Neuronal stem cell (in vitro differentiated cells): ENCODE results near the gene AP1S1.

ENCODE experiments used
- DNase-seq: peaks from one replicate; pipeline ENCODE4 v3.0.0-alpha.2; 2013; ENCODE audit warnings: low spot score
- H2AFZ ChIP-seq: one replicate; pipeline ENCODE4 v1.6.1; 2013; ENCODE audit warnings: mild to moderate bottlenecking, low read length, inconsistent platforms
- H2AK5ac ChIP-seq: 2 replicates; pipeline ENCODE4 v1.6.1; 2013; ENCODE audit warnings: low read depth, mild to moderate bottlenecking, inconsistent platforms, low read length, moderate library complexity, mixed read lengths
- H2BK120ac ChIP-seq: 2 replicates; pipeline ENCODE4 v1.6.1; 2013; ENCODE audit warnings: low read depth, mild to moderate bottlenecking, inconsistent platforms, low read length, moderate library complexity, mixed read lengths
- H2BK12ac ChIP-seq: one replicate; pipeline ENCODE4 v1.6.1; 2013; ENCODE audit warnings: low read length, inconsistent platforms
- H2BK15ac ChIP-seq: 2 replicates; pipeline ENCODE4 v1.6.1; 2013; ENCODE audit warnings: mild to moderate bottlenecking, low read length, inconsistent platforms, mixed read lengths
- H2BK5ac ChIP-seq: one replicate; pipeline ENCODE4 v1.6.1; 2013; ENCODE audit warnings: inconsistent platforms, mild to moderate bottlenecking, low read length, moderate library complexity
- H3K14ac ChIP-seq: one replicate; pipeline ENCODE4 v1.6.1; 2013; ENCODE audit warnings: low read length, inconsistent platforms
- H3K18ac ChIP-seq: 2 replicates; pipeline ENCODE4 v1.6.1; 2013; ENCODE audit warnings: low read length, inconsistent platforms
- H3K23ac ChIP-seq: 2 replicates; pipeline ENCODE4 v1.6.1; 2013; ENCODE audit warnings: low read depth, mild to moderate bottlenecking, mixed read lengths, low read length, inconsistent platforms; ENCODE audit not compliant: poor library complexity
- H3K27ac ChIP-seq: replicated peaks from 3 replicates; pipeline ENCODE4 v1.5.1; 2013; ENCODE audit warnings: low read length, inconsistent platforms
- H3K27me3 ChIP-seq, 3 experiments: 2 replicates each; pipeline ENCODE4 v1.6.1; 2013; ENCODE audit warnings: low read length in 3 of 3, mild to moderate bottlenecking in 2 of 3, inconsistent platforms in 1 of 3, low read depth in 1 of 3, mixed read lengths in 1 of 3, moderate library complexity in 1 of 3; ENCODE audit not compliant: control insufficient read depth in 3 of 3, insufficient read depth in 3 of 3
- H3K36me3 ChIP-seq, 2 donors: replicated peaks in 1 of 2; 2 replicates each; pipeline ENCODE4 v1.6.1; 2013; ENCODE audit warnings: low read length in 2 of 2; ENCODE audit not compliant: control insufficient read depth in 2 of 2, insufficient read depth in 2 of 2
- H3K4ac ChIP-seq: 2 replicates; pipeline ENCODE4 v1.6.1; 2013; ENCODE audit warnings: inconsistent platforms, mild to moderate bottlenecking, low read length, moderate library complexity
- H3K4me1 ChIP-seq, 2 donors: 1 replicate in 1 of 2; 2 replicates in 1 of 2; pipeline ENCODE4 v1.6.1; 2013; ENCODE audit warnings: low read length in 2 of 2, low read depth in 1 of 2; ENCODE audit not compliant: control insufficient read depth in 2 of 2, insufficient read depth in 1 of 2
- H3K4me2 ChIP-seq: one replicate; pipeline ENCODE4 v1.6.1; 2013; ENCODE audit warnings: mild to moderate bottlenecking, low read length, inconsistent platforms; ENCODE audit not compliant: insufficient read depth, poor library complexity, severe bottlenecking
- H3K4me3 ChIP-seq, 2 donors: 2 replicates each; pipeline ENCODE4 v1.5.1; 2013; ENCODE audit warnings: low read length in 2 of 2, mild to moderate bottlenecking in 2 of 2, inconsistent platforms in 1 of 2, moderate library complexity in 1 of 2
- H3K79me1 ChIP-seq: one replicate; pipeline ENCODE4 v1.6.1; 2013; ENCODE audit warnings: low read depth, mild to moderate bottlenecking, inconsistent platforms, low read length, moderate library complexity
- H3K9ac ChIP-seq: one replicate; pipeline ENCODE4 v1.6.1; 2013; ENCODE audit warnings: mild to moderate bottlenecking, low read depth, low read length, inconsistent platforms; ENCODE audit not compliant: poor library complexity
- H3K9me3 ChIP-seq, 2 donors: replicated peaks in 1 of 2; 2 replicates each; pipeline versions ENCODE3 to v1.6.1; 2013; ENCODE audit warnings: low read length in 2 of 2, mild to moderate bottlenecking in 2 of 2, inconsistent platforms in 1 of 2, low read depth in 1 of 2, mixed read lengths in 1 of 2, moderate library complexity in 1 of 2; ENCODE audit not compliant: control insufficient read depth in 2 of 2, insufficient read depth in 1 of 2
- H4K8ac ChIP-seq: one replicate; pipeline ENCODE4 v1.6.1; 2013; ENCODE audit warnings: low read depth, mild to moderate bottlenecking, inconsistent platforms, low read length, moderate library complexity
- H4K91ac ChIP-seq: one replicate; pipeline ENCODE4 v1.6.1; 2013; ENCODE audit warnings: low read length, low read depth, mild to moderate bottlenecking, inconsistent platforms; ENCODE audit not compliant: poor library complexity
- WGBS, 2 donors: extraction: QIAGEN DNeasy Blood & Tissue Kit; methylation state at CpG; one replicate each; pipeline ENCODE4 v1.1.7; 2013; ENCODE audit warnings: missing lambda C conversion rate in 2 of 2, mixed read lengths in 1 of 2; ENCODE audit not compliant: insufficient read length in 2 of 2, insufficient replicate concordance in 1 of 2; ENCODE audit errors: extremely low coverage in 2 of 2; 5-methylcytosine and 5-hydroxymethylcytosine counted together

Gene AP1S1

GRCh38 chr7:101200862-101201599 is 46.8 kb downstream of the AP1S1 start, which contains the start of gene MOGAT3:
TSS of gene MOGAT3 (minus strand) at chr7:101201036. CDS start at chr7:101200854, 182 bp downstream.
- no peak for DNase-seq
- Histone ChIP-seq H3K9ac (peak within 1 kb of the TSS; percentile 84), H2AFZ (peak within 1 kb of the TSS; percentile 69), H3K36me3 (no peaks in the 10 kb centered on the region), H2BK120ac (no peak within 1 kb of the TSS), H3K79me1 (no peaks in the 10 kb centered on the region), H3K4me2 (peak within 1 kb of the TSS; percentile 73), H2BK15ac (peak within 1 kb of the TSS; percentile 85), H4K91ac (no peak within 1 kb of the TSS), H2AK5ac (peak within 1 kb of the TSS; percentile 79), H4K8ac (no peak within 1 kb of the TSS), H3K4me1 (peaks cover 3 to 15% of the 10 kb centered on the region in 2 donors), H3K23ac (peak within 1 kb of the TSS; percentile 89), H2BK12ac (peak within 1 kb of the TSS; percentile 94), H3K9me3 (no peaks in the 10 kb centered on the region), H3K27me3 (peaks cover 9 to 36% (median 31%) of the 10 kb centered on the region in 3 experiments), H3K4ac (peak within 1 kb of the TSS; percentile 37), H3K18ac (peak within 1 kb of the TSS; percentile 91), H3K27ac (no peak within 1 kb of the TSS), H3K4me3 (peak within 1 kb of the TSS in 1 of 2 donors; percentile 69), H3K14ac (no peak within 1 kb of the TSS), H2BK5ac (no peak within 1 kb of the TSS)
- whole genome bisulfite sequencing, 2 donors: no CpG with 5 or more reads among the region's 21 CpGs

- Histone ChIP-seq H3K79me1 (no peaks in the 10 kb centered on the region), H3K14ac (peak overlapping the region; percentile 71), H4K91ac (no peak overlapping the region), H3K18ac (peak overlapping the region; percentile 91), H2BK12ac (peak overlapping the region; percentile 94), H3K27ac (no peak overlapping the region), H2BK120ac (no peak overlapping the region), H3K23ac (peak overlapping the region; percentile 89), H3K9ac (peak overlapping the region; percentile 84), H3K4me1 (peaks cover 3 to 15% of the 10 kb centered on the region in 2 donors), H2BK5ac (no peak overlapping the region), H2BK15ac (peak overlapping the region; percentile 85), H2AFZ (peak overlapping the region; percentile 69), H3K36me3 (no peaks in the 10 kb centered on the region), H3K9me3 (no peaks in the 10 kb centered on the region), H3K4ac (peak overlapping the region; percentile 37), H4K8ac (no peak overlapping the region), H3K4me3 (peak overlapping the region in 1 of 2 donors; percentile 69), H3K4me2 (peak overlapping the region; percentile 73), H3K27me3 (peaks cover 9 to 36% (median 31%) of the 10 kb centered on the region in 3 experiments), H2AK5ac (peak overlapping the region; percentile 79)
- DNase-seq: no peak
- no CpG with 5 or more reads among the region's 75 CpGs for WGBS, 2 donors
These were observed 47.7 kb downstream of the AP1S1 start for GRCh38 chr7:101201695-101202602.

GRCh38 chr7:101202603-101202918 is 48.3 kb downstream of the AP1S1 start:
- Histone ChIP-seq H3K4me3 (no peak overlapping the region), H3K27me3 (peaks cover 9 to 36% (median 31%) of the 10 kb centered on the region in 3 experiments), H2AK5ac (peak overlapping the region; percentile 79), H3K79me1 (no peaks in the 10 kb centered on the region), H4K8ac (no peak overlapping the region), H3K4ac (no peak overlapping the region), H2BK5ac (no peak overlapping the region), H3K4me1 (peaks cover 3 to 15% of the 10 kb centered on the region in 2 donors), H2AFZ (no peak overlapping the region), H2BK120ac (no peak overlapping the region), H3K9ac (no peak overlapping the region), H3K27ac (no peak overlapping the region), H3K14ac (no peak overlapping the region), H2BK15ac (no peak overlapping the region), H3K36me3 (peaks cover 0 to 3% of the 10 kb centered on the region in 2 donors), H2BK12ac (no peak overlapping the region), H3K9me3 (no peaks in the 10 kb centered on the region), H3K18ac (no peak overlapping the region), H3K4me2 (no peak overlapping the region), H3K23ac (no peak overlapping the region), H4K91ac (no peak overlapping the region)
- no CpG with 5 or more reads among the region's 5 CpGs for WGBS, 2 donors
- DNase-seq: no peak
